Measurements from ENCODE around the gene PTPN1. TPM values are rescaled to one million over a fixed set of nuclear protein-coding genes. Genes with fewer than 3 reads are reported as not detected.
"Not testable (repeated sequence)": the region's sequence is repeated elsewhere in the genome, so short reads cannot be mapped to it uniquely, and the experiment has no call there.

The PTPN1 gene
- polyA plus RNA-seq, 1 donor (not counting 4 experiments of a cell fraction or from before 2014, with no cell fraction given): 61.6 TPM

DNA sequence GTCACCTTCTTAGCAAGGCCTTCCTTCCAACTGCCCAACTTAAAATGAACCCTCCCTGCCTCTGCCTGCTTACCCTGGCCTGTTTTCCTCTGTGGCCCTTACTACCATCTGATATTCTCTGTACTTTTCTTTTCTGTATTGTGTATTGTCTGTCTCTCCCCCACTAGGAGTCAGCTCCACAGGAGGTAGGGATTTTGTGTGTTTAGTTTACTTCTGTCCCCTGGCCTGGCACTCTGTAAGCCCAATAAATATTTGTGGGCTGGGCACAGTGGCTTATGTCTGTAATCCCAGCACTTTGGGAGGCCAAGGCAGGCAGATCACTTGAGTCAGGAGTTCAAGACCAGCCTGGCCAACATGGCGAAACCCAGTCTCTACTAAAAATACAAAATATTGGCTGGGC, 108.4 kb downstream of the PTPN1 start:
- TF ChIP-seq EZH2 (IDR thresholded peaks at IDR 0.05; ENCODE audit: low read length): no peak
- no peak overlapping the region for H3K27ac ChIP-seq (ENCODE audit: control insufficient read depth, insufficient read depth, low read length)
- no peaks in the 10 kb centered on the region for H4K20me1 ChIP-seq (ENCODE audit: control insufficient read depth, extremely low read depth, insufficient read depth, low read length)
- H3K79me2 ChIP-seq (ENCODE audit: control insufficient read depth, insufficient read depth, low read length): no peaks in the 10 kb centered on the region
- no peak overlapping the region for H2AFZ ChIP-seq (ENCODE audit: control insufficient read depth, low read length)
- no peak for DNase-seq (ENCODE audit: low read depth, low spot score)
- FAIRE-seq: no peak
- H3K4me1 ChIP-seq (ENCODE audit: control insufficient read depth, extremely low read depth, insufficient read depth, low read length): no peaks in the 10 kb centered on the region
- H3K36me3 ChIP-seq (ENCODE audit: control insufficient read depth in 2 of 2, extremely low read depth in 1 of 2, insufficient read depth in 2 of 2, low read length in 2 of 2): no peaks in the 10 kb centered on the region
- H3K9ac ChIP-seq (ENCODE audit: control insufficient read depth, extremely low read depth, insufficient read depth, low read length): no peak overlapping the region
- H3K9me3 ChIP-seq (ENCODE audit: control insufficient read depth, low read depth, low read length): peaks cover 6% of the 10 kb centered on the region
- dilution Hi-C loops (cut with MboI; ENCODE audit: extremely low pct_ligation_motif_present, low sequenced_read_pairs): no loop called here
- no peaks in the 10 kb centered on the region for H3K27me3 ChIP-seq (ENCODE audit: control insufficient read depth, extremely low read depth, insufficient read depth, low read length)
- no peak overlapping the region for H3K4me3 ChIP-seq (ENCODE audit: control insufficient read depth in 2 of 3, extremely low read depth in 1 of 3, insufficient read depth in 2 of 3, low read depth in 1 of 3, low read length in 3 of 3)
- no peak overlapping the region for H3K4me2 ChIP-seq (ENCODE audit: control insufficient read depth, extremely low read depth, insufficient read depth, low read depth, low read length)
- no peaks in the 10 kb centered on the region for H3K9me1 ChIP-seq (ENCODE audit: control insufficient read depth, extremely low read depth, insufficient read depth, low read length)

- H2AFZ ChIP-seq (ENCODE audit: control insufficient read depth, low read length); H3K9me3 ChIP-seq (ENCODE audit: control insufficient read depth, low read depth, low read length); H3K4me3 ChIP-seq (ENCODE audit: control insufficient read depth in 2 of 3, extremely low read depth in 1 of 3, insufficient read depth in 2 of 3, low read depth in 1 of 3, low read length in 3 of 3); H3K4me2 ChIP-seq (ENCODE audit: control insufficient read depth, extremely low read depth, insufficient read depth, low read depth, low read length); H4K20me1 ChIP-seq (ENCODE audit: control insufficient read depth, extremely low read depth, insufficient read depth, low read length); DNase-seq (ENCODE audit: low read depth, low spot score); H3K9me1 ChIP-seq (ENCODE audit: control insufficient read depth, extremely low read depth, insufficient read depth, low read length); H3K27ac ChIP-seq (ENCODE audit: control insufficient read depth, insufficient read depth, low read length); FAIRE-seq; H3K36me3 ChIP-seq (ENCODE audit: control insufficient read depth in 2 of 2, extremely low read depth in 1 of 2, insufficient read depth in 2 of 2, low read length in 2 of 2); H3K79me2 ChIP-seq (ENCODE audit: control insufficient read depth, insufficient read depth, low read length); H3K27me3 ChIP-seq (ENCODE audit: control insufficient read depth, extremely low read depth, insufficient read depth, low read length); dilution Hi-C loops (cut with MboI; ENCODE audit: extremely low pct_ligation_motif_present, low sequenced_read_pairs); H3K4me1 ChIP-seq (ENCODE audit: control insufficient read depth, extremely low read depth, insufficient read depth, low read length); H3K9ac ChIP-seq (ENCODE audit: control insufficient read depth, extremely low read depth, insufficient read depth, low read length): not testable (repeated sequence)
Measured at GRCh38 chr20:50620459-50620858, 110.3 kb downstream of the PTPN1 start.

- peaks cover 6% of the 10 kb centered on the region for H3K9me3 ChIP-seq (ENCODE audit: control insufficient read depth, low read depth, low read length)
- H4K20me1 ChIP-seq (ENCODE audit: control insufficient read depth, extremely low read depth, insufficient read depth, low read length): no peaks in the 10 kb centered on the region
- dilution Hi-C loops (cut with MboI; ENCODE audit: extremely low pct_ligation_motif_present, low sequenced_read_pairs): no loop called here
- no peaks in the 10 kb centered on the region for H3K27me3 ChIP-seq (ENCODE audit: control insufficient read depth, extremely low read depth, insufficient read depth, low read length)
- no peak for DNase-seq (ENCODE audit: low read depth, low spot score)
- H3K4me3 ChIP-seq (ENCODE audit: control insufficient read depth in 2 of 3, extremely low read depth in 1 of 3, insufficient read depth in 2 of 3, low read depth in 1 of 3, low read length in 3 of 3): no peak overlapping the region
- no peaks in the 10 kb centered on the region for H3K9me1 ChIP-seq (ENCODE audit: control insufficient read depth, extremely low read depth, insufficient read depth, low read length)
- H3K4me1 ChIP-seq (ENCODE audit: control insufficient read depth, extremely low read depth, insufficient read depth, low read length): peaks cover 9% of the 10 kb centered on the region
- H2AFZ ChIP-seq (ENCODE audit: control insufficient read depth, low read length): no peak overlapping the region
- no peaks in the 10 kb centered on the region for H3K79me2 ChIP-seq (ENCODE audit: control insufficient read depth, insufficient read depth, low read length)
- H3K27ac ChIP-seq (ENCODE audit: control insufficient read depth, insufficient read depth, low read length): no peak overlapping the region
- no peak overlapping the region for H3K9ac ChIP-seq (ENCODE audit: control insufficient read depth, extremely low read depth, insufficient read depth, low read length)
- no peaks in the 10 kb centered on the region for H3K36me3 ChIP-seq (ENCODE audit: control insufficient read depth in 2 of 2, extremely low read depth in 1 of 2, insufficient read depth in 2 of 2, low read length in 2 of 2)
- H3K4me2 ChIP-seq (ENCODE audit: control insufficient read depth, extremely low read depth, insufficient read depth, low read depth, low read length): no peak overlapping the region
- TF ChIP-seq CTCF (optimal IDR thresholded peaks at IDR 0.05 in 1 of 3, IDR thresholded peaks at IDR 0.05 in 1 of 3, conservative IDR thresholded peaks at IDR 0.05 in 1 of 3; ENCODE audit: extremely low read depth in 1 of 3, insufficient read depth in 2 of 3, low read length in 3 of 3): no peak
- TF ChIP-seq EZH2 (IDR thresholded peaks at IDR 0.05; ENCODE audit: low read length): no peak
- no peak for FAIRE-seq
Measured at GRCh38 chr20:50621068-50621665, 111.0 kb downstream of the PTPN1 start.

All from keratinocyte (primary cell).